HG02938 (cell line): ENCODE data around the gene ULBP3.
"Not testable (repeated sequence)": the region's sequence is repeated elsewhere in the genome, so short reads cannot be mapped to it uniquely, and the experiment has no call there.

Experiments used
- ATAC-seq: cut with Tn5 transposase; IDR thresholded peaks from one replicate; pipeline ENCODE4 v1.9.1; 2021; ENCODE audit warnings: mild to moderate bottlenecking, moderate library complexity; ENCODE audit not compliant: unreplicated experiment

Gene ULBP3

GRCh38 chr6:150017186-150017521 is 51.8 kb downstream of the ULBP3 start:
- ATAC-seq = not testable (repeated sequence)

- ATAC-seq = peak; percentile 70
Measured at GRCh38 chr6:150016324-150017185, 52.4 kb downstream of the ULBP3 start.

- ATAC-seq = not testable (repeated sequence)
Measured at GRCh38 chr6:150015281-150016001, 53.5 kb downstream of the ULBP3 start.

- not testable (repeated sequence) for ATAC-seq
Measured at GRCh38 chr6:150014623-150015280, 54.2 kb downstream of the ULBP3 start.

- ATAC-seq = not testable (repeated sequence)
Measured at GRCh38 chr6:150013785-150014622, 54.9 kb downstream of the ULBP3 start.

GRCh38 chr6:150012846-150013784 is 55.8 kb downstream of the ULBP3 start:
- ATAC-seq = not testable (repeated sequence)
